Neural progenitor cell (in vitro differentiated cells): ENCODE results near the gene STK38. TPM values are rescaled to one million over a fixed set of nuclear protein-coding genes. Genes with fewer than 3 reads are reported as not detected.

ENCODE experiments used
- DNase-seq: peaks from one replicate; pipeline ENCODE4 v3.0.0-alpha.2; 2016; ENCODE audit warnings: low spot score
- H2AFZ ChIP-seq: fragments of 200-600 bp; sonication (generic); replicated peaks from 2 replicates; pipeline ENCODE4 v1.6.1; 2016; ENCODE audit warnings: antibody characterized with exemption
- H3F3A ChIP-seq: fragments of 200-600 bp; sonication (generic); 2 replicates; pipeline ENCODE4 v1.6.1; 2016; ENCODE audit warnings: antibody characterized with exemption, low read depth
- H3K27ac ChIP-seq: fragments of 200-600 bp; sonication (generic); 2 replicates; pipeline ENCODE4 v1.5.1; 2016; ENCODE audit warnings: mild to moderate bottlenecking
- H3K27me3 ChIP-seq: fragments of 200-600 bp; sonication (generic); 2 replicates; pipeline ENCODE4 v1.6.1; 2016; ENCODE audit warnings: mild to moderate bottlenecking, moderate library complexity
- H3K36me3 ChIP-seq: fragments of 200-600 bp; sonication (generic); 2 replicates; pipeline ENCODE4 v1.5.1; 2016
- H3K4me1 ChIP-seq: fragments of 200-600 bp; sonication (generic); 2 replicates; pipeline ENCODE4 v1.6.1; 2016; ENCODE audit warnings: mixed run types
- H3K4me2 ChIP-seq: fragments of 200-600 bp; sonication (generic); 2 replicates; pipeline ENCODE4 v1.6.1; 2016
- H3K4me3 ChIP-seq: fragments of 200-600 bp; sonication (generic); 2 replicates; pipeline ENCODE4 v1.5.1; 2016
- H3K79me2 ChIP-seq: fragments of 200-600 bp; sonication (generic); 2 replicates; pipeline ENCODE4 v1.6.1; 2016; ENCODE audit warnings: low read depth
- H3K9ac ChIP-seq: fragments of 200-600 bp; sonication (generic); 2 replicates; pipeline ENCODE4 v1.6.1; 2016
- H3K9me3 ChIP-seq: fragments of 200-600 bp; sonication (generic); 2 replicates; pipeline ENCODE4 v1.5.1; 2016; ENCODE audit warnings: low read depth
- H4K20me1 ChIP-seq: fragments of 200-600 bp; sonication (generic); 2 replicates; pipeline ENCODE4 v1.6.1; 2016; ENCODE audit warnings: low read depth
- H3K27ac Mint-ChIP-seq: 3 replicates; pipeline ENCODE4 v1.8.0; 2021; ENCODE audit warnings: mixed read lengths
- H3K27me3 Mint-ChIP-seq: 2 replicates; pipeline ENCODE4 v1.8.0; 2022; ENCODE audit warnings: low read depth, mild to moderate bottlenecking, inconsistent platforms, moderate library complexity, mixed read lengths; ENCODE audit not compliant: insufficient read depth
- H3K36me3 Mint-ChIP-seq: 3 replicates; pipeline ENCODE4 v1.8.0; 2021; ENCODE audit warnings: mixed read lengths
- H3K4me1 Mint-ChIP-seq: 3 replicates; pipeline ENCODE4 v1.8.0; 2021; ENCODE audit warnings: mixed read lengths
- H3K4me3 Mint-ChIP-seq: 3 replicates; pipeline ENCODE4 v1.8.0; 2021; ENCODE audit warnings: mild to moderate bottlenecking, moderate library complexity, mixed read lengths
- H3K9me3 Mint-ChIP-seq: 3 replicates; pipeline ENCODE4 v1.8.0; 2020; ENCODE audit warnings: mixed read lengths
- EZH2 ChIP-seq: fragments of 200-600 bp; sonication (generic); IDR thresholded peaks from 2 replicates; pipeline ENCODE4 v1.6.1; 2017; ENCODE audit warnings: antibody characterized with exemption, mild to moderate bottlenecking, moderate library complexity
- EZH2phosphoT487 ChIP-seq: fragments of 200-600 bp; sonication (generic); IDR thresholded peaks from 2 replicates; pipeline ENCODE4 v1.6.1; 2017; ENCODE audit warnings: antibody characterized with exemption
- total RNA-seq: library from RNA; depleted of rRNA; stranded (reverse); fragments of >200 nt; gene quantifications from 2 replicates; pipeline ENCODE4 v1.2.3, GENCODE V29; 2015; ENCODE audit warnings: low replicate concordance
- TF ChIP-seq, protein P1 (sequence below): fragments of 200-600 bp; sonication (generic); IDR thresholded peaks from 2 replicates; pipeline ENCODE4 v1.5.1; 2017; ENCODE audit warnings: antibody characterized with exemption, mild to moderate bottlenecking

Gene STK38
- total RNA-seq, 1 donor from 2014 or later: 31.9 TPM

DNA sequence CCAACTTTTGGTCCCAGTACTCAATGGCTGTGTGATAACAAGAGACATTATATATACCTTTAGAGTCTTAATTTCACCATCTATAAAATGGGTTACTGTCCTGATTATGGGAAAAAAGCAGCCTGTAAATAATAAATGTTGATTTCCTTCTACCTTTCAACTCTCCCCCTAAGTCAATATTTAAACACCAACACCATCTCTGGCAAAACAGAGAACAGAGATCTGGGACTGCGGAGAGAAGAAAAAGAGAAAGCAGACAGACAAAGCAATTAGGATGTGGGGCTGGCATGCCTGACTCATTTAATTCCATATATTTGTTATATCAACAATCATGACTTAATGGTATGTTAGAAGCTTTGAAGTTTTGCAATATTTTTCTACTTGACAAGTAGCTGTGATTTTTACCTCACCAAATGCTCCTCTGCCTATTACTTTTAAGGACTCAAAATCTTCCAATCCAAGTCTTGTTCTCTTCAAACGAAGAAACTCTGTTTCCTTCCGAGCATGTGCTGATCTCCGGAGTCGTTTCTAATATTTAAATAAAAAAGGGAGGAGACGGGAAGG, 23.3 kb downstream of the STK38 start:
- Histone ChIP-seq H3K79me2 (peaks cover 33% of the 10 kb centered on the region), H3K27ac (no peak overlapping the region), H3K9me3 (no peaks in the 10 kb centered on the region), H3K4me1 (no peaks in the 10 kb centered on the region), H4K20me1 (peaks cover 12% of the 10 kb centered on the region), H3K4me3 (no peak overlapping the region), H2AFZ (no peak overlapping the region), H3K27me3 (no peaks in the 10 kb centered on the region), H3F3A (no peaks in the 10 kb centered on the region), H3K36me3 (peaks cover 26% of the 10 kb centered on the region), H3K9ac (no peak overlapping the region), H3K4me2 (no peak overlapping the region)
- TF ChIP-seq, protein P1, sequence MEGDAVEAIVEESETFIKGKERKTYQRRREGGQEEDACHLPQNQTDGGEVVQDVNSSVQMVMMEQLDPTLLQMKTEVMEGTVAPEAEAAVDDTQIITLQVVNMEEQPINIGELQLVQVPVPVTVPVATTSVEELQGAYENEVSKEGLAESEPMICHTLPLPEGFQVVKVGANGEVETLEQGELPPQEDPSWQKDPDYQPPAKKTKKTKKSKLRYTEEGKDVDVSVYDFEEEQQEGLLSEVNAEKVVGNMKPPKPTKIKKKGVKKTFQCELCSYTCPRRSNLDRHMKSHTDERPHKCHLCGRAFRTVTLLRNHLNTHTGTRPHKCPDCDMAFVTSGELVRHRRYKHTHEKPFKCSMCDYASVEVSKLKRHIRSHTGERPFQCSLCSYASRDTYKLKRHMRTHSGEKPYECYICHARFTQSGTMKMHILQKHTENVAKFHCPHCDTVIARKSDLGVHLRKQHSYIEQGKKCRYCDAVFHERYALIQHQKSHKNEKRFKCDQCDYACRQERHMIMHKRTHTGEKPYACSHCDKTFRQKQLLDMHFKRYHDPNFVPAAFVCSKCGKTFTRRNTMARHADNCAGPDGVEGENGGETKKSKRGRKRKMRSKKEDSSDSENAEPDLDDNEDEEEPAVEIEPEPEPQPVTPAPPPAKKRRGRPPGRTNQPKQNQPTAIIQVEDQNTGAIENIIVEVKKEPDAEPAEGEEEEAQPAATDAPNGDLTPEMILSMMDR: no peak
- TF ChIP-seq EZH2phosphoT487: no peak
- no peak for TF ChIP-seq EZH2
- DNase-seq: no peak
- Mint-ChIP-seq H3K9me3 (no peaks in the 10 kb centered on the region), H3K27ac (no peak overlapping the region), H3K4me1 (no peaks in the 10 kb centered on the region), H3K27me3 (no peaks in the 10 kb centered on the region), H3K36me3 (peaks cover 15% of the 10 kb centered on the region), H3K4me3 (no peak overlapping the region)

DNA sequence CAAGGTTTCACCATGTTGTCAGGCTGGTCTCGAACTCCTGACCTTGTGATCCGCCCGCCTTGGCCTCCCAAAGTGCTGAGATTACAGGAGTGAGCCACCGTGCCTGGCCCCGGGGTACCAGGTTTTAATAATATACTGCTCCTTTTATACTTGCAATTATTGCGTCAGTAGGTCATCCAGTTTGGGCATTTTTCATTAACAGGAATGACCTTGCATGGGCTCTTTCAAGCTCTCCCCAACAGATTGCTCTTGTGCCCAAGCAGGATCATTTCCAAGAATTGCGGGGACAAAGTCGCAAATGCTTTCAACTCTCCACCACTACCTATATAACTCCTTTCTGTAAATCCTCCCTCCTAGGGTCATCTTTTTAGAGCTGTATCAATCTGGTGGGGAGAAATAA, 23.8 kb downstream of the STK38 start:
- H3K4me2 ChIP-seq: no peak overlapping the region
- peaks cover 17% of the 10 kb centered on the region for H3K36me3 Mint-ChIP-seq
- no peak overlapping the region for H3K27ac ChIP-seq
- peaks cover 10% of the 10 kb centered on the region for H4K20me1 ChIP-seq
- no peaks in the 10 kb centered on the region for H3K27me3 ChIP-seq
- DNase-seq: no peak
- no peak for TF ChIP-seq EZH2
- TF ChIP-seq, protein P1: no peak
- TF ChIP-seq EZH2phosphoT487: no peak
- no peak overlapping the region for H3K9ac ChIP-seq
- no peaks in the 10 kb centered on the region for H3K9me3 ChIP-seq
- no peak overlapping the region for H3K4me3 Mint-ChIP-seq
- H3K4me1 ChIP-seq: no peaks in the 10 kb centered on the region
- no peaks in the 10 kb centered on the region for H3K9me3 Mint-ChIP-seq
- H3K79me2 ChIP-seq: peaks cover 28% of the 10 kb centered on the region
- H3K27me3 Mint-ChIP-seq: no peaks in the 10 kb centered on the region
- no peaks in the 10 kb centered on the region for H3K4me1 Mint-ChIP-seq
- no peak overlapping the region for H3K27ac Mint-ChIP-seq
- no peak overlapping the region for H3K4me3 ChIP-seq
- H2AFZ ChIP-seq: no peak overlapping the region
- H3K36me3 ChIP-seq: peaks cover 26% of the 10 kb centered on the region
- no peaks in the 10 kb centered on the region for H3F3A ChIP-seq

DNA sequence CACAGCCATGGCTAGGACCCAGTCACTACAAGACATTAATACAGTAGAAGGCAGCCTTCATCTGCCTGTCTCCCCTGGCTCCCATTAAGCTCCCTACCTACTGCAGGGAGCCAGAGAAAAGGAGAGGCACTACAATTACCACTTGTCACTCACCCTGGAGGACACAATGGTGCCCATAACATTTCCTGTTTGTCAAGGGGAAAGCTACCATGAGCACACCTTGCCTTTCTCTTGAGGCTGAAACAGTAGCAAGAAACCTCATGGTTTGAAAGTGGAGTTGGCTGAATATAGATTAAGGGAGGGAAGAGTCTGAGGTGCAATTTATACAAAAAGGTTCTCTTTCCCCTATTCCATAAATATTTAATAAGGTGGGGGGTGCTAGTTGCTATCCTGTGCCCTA, 27.9 kb downstream of the STK38 start:
- H3K79me2 ChIP-seq: no peaks in the 10 kb centered on the region
- H4K20me1 ChIP-seq: peaks cover 7% of the 10 kb centered on the region
- peaks cover 25% of the 10 kb centered on the region for H3K36me3 Mint-ChIP-seq
- peaks cover 33% of the 10 kb centered on the region for H3K36me3 ChIP-seq
- no peak overlapping the region for H3K27ac Mint-ChIP-seq
- TF ChIP-seq EZH2 (no peak), EZH2phosphoT487 (no peak)
- TF ChIP-seq, protein P1: no peak
- no peak for DNase-seq
- no peak overlapping the region for H3K27ac ChIP-seq
- H3K4me2 ChIP-seq: no peak overlapping the region
- no peaks in the 10 kb centered on the region for H3F3A ChIP-seq
- no peak overlapping the region for H3K4me3 Mint-ChIP-seq
- no peaks in the 10 kb centered on the region for H3K27me3 ChIP-seq
- H3K9me3 Mint-ChIP-seq: no peaks in the 10 kb centered on the region
- H2AFZ ChIP-seq: no peak overlapping the region
- no peaks in the 10 kb centered on the region for H3K4me1 ChIP-seq
- H3K9me3 ChIP-seq: no peaks in the 10 kb centered on the region
- H3K27me3 Mint-ChIP-seq: no peaks in the 10 kb centered on the region
- H3K4me3 ChIP-seq: no peak overlapping the region
- H3K9ac ChIP-seq: peak overlapping the region; percentile 8
- no peaks in the 10 kb centered on the region for H3K4me1 Mint-ChIP-seq
